ENCODE data around the gene TRIM24. TPM values are rescaled to one million over a fixed set of nuclear protein-coding genes. Genes with fewer than 3 reads are reported as not detected.

Gene TRIM24
- total RNA-seq, 1 experiment from 2014 or later, result 25.9 TPM

DNA sequence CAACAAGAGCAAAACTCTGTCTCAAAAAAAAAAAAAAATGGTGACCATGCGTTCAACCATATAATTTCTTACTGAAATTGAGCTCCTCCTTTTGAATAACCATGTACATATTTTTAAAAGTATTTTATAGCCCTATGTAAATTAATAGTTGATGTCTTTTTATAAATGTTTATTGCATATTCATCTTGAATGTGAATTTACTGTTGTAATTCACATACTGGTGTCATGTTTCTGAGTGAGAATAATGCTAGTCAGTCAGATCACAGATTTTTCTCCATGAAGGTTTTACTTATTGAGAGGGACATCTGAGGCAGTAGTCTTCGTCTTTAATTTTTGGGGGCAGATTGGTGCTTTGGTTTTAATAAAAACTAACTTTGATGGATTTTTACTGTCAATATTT is 128.9 kb downstream of the TRIM24 start:
- intact Hi-C loops (cut with micrococcal nuclease; ENCODE audit: unreplicated experiment), result no loop called here
- POLR2A ChIA-PET (ENCODE audit: low non-redundant PET), result no interaction called here
- CTCF ChIA-PET, result no interaction called here
- TF ChIP-seq, protein P1, sequence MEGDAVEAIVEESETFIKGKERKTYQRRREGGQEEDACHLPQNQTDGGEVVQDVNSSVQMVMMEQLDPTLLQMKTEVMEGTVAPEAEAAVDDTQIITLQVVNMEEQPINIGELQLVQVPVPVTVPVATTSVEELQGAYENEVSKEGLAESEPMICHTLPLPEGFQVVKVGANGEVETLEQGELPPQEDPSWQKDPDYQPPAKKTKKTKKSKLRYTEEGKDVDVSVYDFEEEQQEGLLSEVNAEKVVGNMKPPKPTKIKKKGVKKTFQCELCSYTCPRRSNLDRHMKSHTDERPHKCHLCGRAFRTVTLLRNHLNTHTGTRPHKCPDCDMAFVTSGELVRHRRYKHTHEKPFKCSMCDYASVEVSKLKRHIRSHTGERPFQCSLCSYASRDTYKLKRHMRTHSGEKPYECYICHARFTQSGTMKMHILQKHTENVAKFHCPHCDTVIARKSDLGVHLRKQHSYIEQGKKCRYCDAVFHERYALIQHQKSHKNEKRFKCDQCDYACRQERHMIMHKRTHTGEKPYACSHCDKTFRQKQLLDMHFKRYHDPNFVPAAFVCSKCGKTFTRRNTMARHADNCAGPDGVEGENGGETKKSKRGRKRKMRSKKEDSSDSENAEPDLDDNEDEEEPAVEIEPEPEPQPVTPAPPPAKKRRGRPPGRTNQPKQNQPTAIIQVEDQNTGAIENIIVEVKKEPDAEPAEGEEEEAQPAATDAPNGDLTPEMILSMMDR (conservative IDR thresholded peaks at IDR 0.05; ENCODE audit: low read depth, low read length), result no peak
- no peak for TF ChIP-seq EZH2 (IDR thresholded peaks at IDR 0.05; ENCODE audit: borderline replicate concordance, low read depth, low read length, poor library complexity, severe bottlenecking)
- DNase-seq (ENCODE audit: low spot score), result no peak
- Histone ChIP-seq H3K4me1 (ENCODE audit: insufficient read depth, low read length, poor library complexity, severe bottlenecking) (no peaks in the 10 kb centered on the region), H3K27me3 (replicated peaks; ENCODE audit: insufficient read depth, low read depth, low read length, poor library complexity) (no peaks in the 10 kb centered on the region), H3K27ac (ENCODE audit: low read depth, low read length, poor library complexity, severe bottlenecking) (no peak overlapping the region), H3K4me3 (ENCODE audit: low read depth, low read length, poor library complexity, severe bottlenecking) (no peak overlapping the region), H3K36me3 (ENCODE audit: insufficient read depth, low read length, poor library complexity, severe bottlenecking) (peaks cover 15% of the 10 kb centered on the region), H3K9me3 (ENCODE audit: low read depth, low read length, poor library complexity, severe bottlenecking) (no peaks in the 10 kb centered on the region)
- BruUV-seq (replicated peaks), result no TSS peak

DNA sequence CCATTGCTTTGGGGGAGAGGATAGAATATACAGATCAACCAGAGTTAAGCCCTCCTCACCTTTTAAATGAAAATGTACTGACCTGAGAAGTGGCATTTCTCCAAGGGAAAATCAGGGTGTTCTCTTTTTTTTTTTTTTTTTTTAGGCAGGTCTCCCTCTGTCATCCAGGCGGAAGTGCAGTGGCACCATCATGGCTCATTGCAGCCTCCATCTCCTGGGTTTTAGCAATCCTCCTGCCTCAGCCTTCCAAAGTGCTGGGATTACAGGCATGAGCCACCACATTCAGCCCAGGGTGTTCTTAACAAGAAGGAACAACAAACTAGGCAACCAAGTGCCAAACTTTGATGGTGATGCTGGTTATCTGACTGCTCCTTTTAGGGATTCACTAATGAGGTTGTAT is 130.1 kb downstream of the TRIM24 start:
- no TSS peak for BruUV-seq (replicated peaks)

DNA sequence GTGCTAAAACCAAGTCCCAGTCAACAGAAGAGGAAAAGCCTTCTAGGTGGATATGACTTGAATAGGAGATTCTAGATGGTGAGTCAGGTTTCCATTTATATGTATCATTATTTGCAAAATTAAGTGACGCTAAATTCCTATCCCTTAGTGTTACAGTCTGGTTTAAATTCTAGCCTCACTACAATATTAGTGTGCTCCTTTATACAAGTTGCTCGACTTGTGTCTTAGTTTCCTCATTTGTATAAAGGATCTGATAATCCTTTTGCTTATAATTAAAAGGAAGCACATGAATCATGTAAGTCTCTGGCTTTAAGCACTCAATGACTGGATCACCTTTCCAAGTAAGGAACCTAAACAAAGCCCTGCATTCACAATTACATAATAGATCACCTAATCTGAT is 135.4 kb downstream of the TRIM24 start:
- Histone ChIP-seq H3K27me3 (replicated peaks; ENCODE audit: insufficient read depth, low read depth, low read length, poor library complexity) (no peaks in the 10 kb centered on the region), H3K4me1 (ENCODE audit: insufficient read depth, low read length, poor library complexity, severe bottlenecking) (no peaks in the 10 kb centered on the region), H3K36me3 (ENCODE audit: insufficient read depth, low read length, poor library complexity, severe bottlenecking) (no peaks in the 10 kb centered on the region), H3K27ac (ENCODE audit: low read depth, low read length, poor library complexity, severe bottlenecking) (no peak overlapping the region), H3K9me3 (ENCODE audit: low read depth, low read length, poor library complexity, severe bottlenecking) (no peaks in the 10 kb centered on the region), H3K4me3 (ENCODE audit: low read depth, low read length, poor library complexity, severe bottlenecking) (no peak overlapping the region)
- POLR2A ChIA-PET (ENCODE audit: low non-redundant PET), result no interaction called here
- CTCF ChIA-PET, result no interaction called here
- no TSS peak for BruUV-seq (replicated peaks)
- intact Hi-C loops (cut with micrococcal nuclease; ENCODE audit: unreplicated experiment), result no loop called here
- DNase-seq (ENCODE audit: low spot score), result no peak
- TF ChIP-seq, protein P1 (conservative IDR thresholded peaks at IDR 0.05; ENCODE audit: low read depth, low read length), result no peak
- no peak for TF ChIP-seq EZH2 (IDR thresholded peaks at IDR 0.05; ENCODE audit: borderline replicate concordance, low read depth, low read length, poor library complexity, severe bottlenecking)

More for the DNA sequence above, 130.1 kb downstream of the TRIM24 start:
- Histone ChIP-seq H3K36me3 (ENCODE audit: insufficient read depth, low read length, poor library complexity, severe bottlenecking) (peaks cover 5% of the 10 kb centered on the region), H3K27ac (ENCODE audit: low read depth, low read length, poor library complexity, severe bottlenecking) (no peak overlapping the region), H3K4me3 (ENCODE audit: low read depth, low read length, poor library complexity, severe bottlenecking) (no peak overlapping the region), H3K9me3 (ENCODE audit: low read depth, low read length, poor library complexity, severe bottlenecking) (no peaks in the 10 kb centered on the region), H3K27me3 (replicated peaks; ENCODE audit: insufficient read depth, low read depth, low read length, poor library complexity) (no peaks in the 10 kb centered on the region), H3K4me1 (ENCODE audit: insufficient read depth, low read length, poor library complexity, severe bottlenecking) (no peaks in the 10 kb centered on the region)
- DNase-seq (ENCODE audit: low spot score), result no peak
- intact Hi-C loops (cut with micrococcal nuclease; ENCODE audit: unreplicated experiment), result no loop called here
- POLR2A ChIA-PET (ENCODE audit: low non-redundant PET), result no interaction called here
- CTCF ChIA-PET, result no interaction called here
- TF ChIP-seq, protein P1 (conservative IDR thresholded peaks at IDR 0.05; ENCODE audit: low read depth, low read length), result no peak
- no peak for TF ChIP-seq EZH2 (IDR thresholded peaks at IDR 0.05; ENCODE audit: borderline replicate concordance, low read depth, low read length, poor library complexity, severe bottlenecking)

All from A673 (cell line).